Immature natural killer cell (primary cell): ENCODE data around the gene NEXMIF. TPM values are rescaled to one million over a fixed set of nuclear protein-coding genes. Genes with fewer than 3 reads are reported as not detected.
"Not testable (repeated sequence)": the region's sequence is repeated elsewhere in the genome, so short reads cannot be mapped to it uniquely, and the experiment has no call there.

ENCODE experiments used
- DNase-seq, 3 donors: peaks; one replicate each; pipeline ENCODE4 v3.0.0; 2022; ENCODE audit warnings: mixed read lengths in 1 of 3
- H3K27ac Mint-ChIP-seq, 6 donors: one replicate each; pipeline ENCODE4 v1.8.0; 2020; ENCODE audit warnings: mixed read lengths in 6 of 6, mild to moderate bottlenecking in 5 of 6, inconsistent platforms in 4 of 6, moderate library complexity in 3 of 6
- H3K27me3 Mint-ChIP-seq, 3 donors: one replicate each; pipeline ENCODE4 v1.8.0; 2020 to 2021; ENCODE audit warnings: low read depth in 3 of 3, mild to moderate bottlenecking in 3 of 3, mixed read lengths in 3 of 3, moderate library complexity in 3 of 3, inconsistent platforms in 1 of 3
- H3K36me3 Mint-ChIP-seq, 3 donors: one replicate each; pipeline ENCODE4 v1.8.0; 2020; ENCODE audit warnings: mixed read lengths in 3 of 3, inconsistent platforms in 2 of 3, mild to moderate bottlenecking in 2 of 3
- H3K4me1 Mint-ChIP-seq, 2 donors: one replicate each; pipeline ENCODE4 v1.8.0; 2020; ENCODE audit warnings: inconsistent platforms in 2 of 2, mild to moderate bottlenecking in 2 of 2, mixed read lengths in 2 of 2, moderate library complexity in 1 of 2
- H3K4me3 Mint-ChIP-seq, 5 donors: one replicate each; pipeline ENCODE4 v1.8.0; 2020; ENCODE audit warnings: mild to moderate bottlenecking in 5 of 5, mixed read lengths in 5 of 5, inconsistent platforms in 3 of 5, moderate library complexity in 3 of 5
- H3K9me3 Mint-ChIP-seq, 6 donors: one replicate each; pipeline ENCODE4 v1.8.0; 2020; ENCODE audit warnings: mild to moderate bottlenecking in 6 of 6, mixed read lengths in 6 of 6, inconsistent platforms in 4 of 6, moderate library complexity in 3 of 6
- polyA plus RNA-seq, 3 donors: library from polyadenylated mRNA; unstranded; fragments of 300-500 nt; fragmentation: Illumina TruSeq; gene quantifications; one replicate each; pipeline ENCODE4 v1.2.3, GENCODE V29; 2021

Gene NEXMIF
- polyA plus RNA-seq, 3 donors from 2014 or later: not detected

- not testable (repeated sequence) for H3K9me3 Mint-ChIP-seq, H3K36me3 Mint-ChIP-seq, H3K4me1 Mint-ChIP-seq, H3K4me3 Mint-ChIP-seq, DNase-seq, H3K27me3 Mint-ChIP-seq, H3K27ac Mint-ChIP-seq
Observed at GRCh38 chrX:74882383-74882782, 42.9 kb downstream of the NEXMIF start.

- DNase-seq: no peak
- peaks cover 0 to 6% (median 2%) of the 10 kb centered on the region in 3 donors for H3K27me3 Mint-ChIP-seq
- H3K36me3 Mint-ChIP-seq: peaks cover 0 to 4% (median 0%) of the 10 kb centered on the region in 3 donors
- H3K4me3 Mint-ChIP-seq: no peak overlapping the region
- no peaks in the 10 kb centered on the region for H3K4me1 Mint-ChIP-seq
- H3K9me3 Mint-ChIP-seq: peaks cover 7 to 11% (median 9%) of the 10 kb centered on the region in 6 donors
- no peak overlapping the region for H3K27ac Mint-ChIP-seq
Observed at GRCh38 chrX:74865725-74866124, 59.5 kb downstream of the NEXMIF start.

- Mint-ChIP-seq H3K27me3 (no peaks in the 10 kb centered on the region), H3K4me1 (no peaks in the 10 kb centered on the region), H3K27ac (no peak overlapping the region), H3K9me3 (peaks cover 4 to 49% (median 21%) of the 10 kb centered on the region in 6 donors), H3K4me3 (no peak overlapping the region), H3K36me3 (peaks cover 0 to 3% (median 3%) of the 10 kb centered on the region in 3 donors)
- no peak for DNase-seq
Observed at GRCh38 chrX:74853255-74853654, 72.0 kb downstream of the NEXMIF start.

- H3K4me1 Mint-ChIP-seq: no peaks in the 10 kb centered on the region
- peaks cover 0 to 6% (median 2%) of the 10 kb centered on the region in 3 donors for H3K27me3 Mint-ChIP-seq
- no peaks in the 10 kb centered on the region for H3K36me3 Mint-ChIP-seq
- no peak overlapping the region for H3K27ac Mint-ChIP-seq
- DNase-seq: no peak
- no peak overlapping the region for H3K4me3 Mint-ChIP-seq
- peaks cover 0 to 3% (median 0%) of the 10 kb centered on the region in 6 donors for H3K9me3 Mint-ChIP-seq
Observed at GRCh38 chrX:74835566-74835965, 89.7 kb downstream of the NEXMIF start.

- not testable (repeated sequence) for H3K27me3 Mint-ChIP-seq, H3K4me3 Mint-ChIP-seq, DNase-seq, H3K9me3 Mint-ChIP-seq, H3K27ac Mint-ChIP-seq, H3K4me1 Mint-ChIP-seq, H3K36me3 Mint-ChIP-seq
Observed at GRCh38 chrX:74819797-74820196, 105.5 kb downstream of the NEXMIF start.

GRCh38 chrX:74814681-74815080 lies 110.6 kb downstream of the NEXMIF start:
- H3K36me3 Mint-ChIP-seq: no peaks in the 10 kb centered on the region
- no peak overlapping the region for H3K4me3 Mint-ChIP-seq
- H3K9me3 Mint-ChIP-seq: peaks cover 0 to 3% (median 0%) of the 10 kb centered on the region in 6 donors
- H3K4me1 Mint-ChIP-seq: no peaks in the 10 kb centered on the region
- no peak overlapping the region for H3K27ac Mint-ChIP-seq
- peaks cover 0 to 2% (median 2%) of the 10 kb centered on the region in 3 donors for H3K27me3 Mint-ChIP-seq
- DNase-seq: no peak

GRCh38 chrX:74804574-74804973 lies 120.7 kb downstream of the NEXMIF start:
- peaks cover 0 to 6% (median 1%) of the 10 kb centered on the region in 3 donors for H3K27me3 Mint-ChIP-seq
- peaks cover 0 to 5% (median 0%) of the 10 kb centered on the region in 6 donors for H3K9me3 Mint-ChIP-seq
- DNase-seq: no peak
- no peaks in the 10 kb centered on the region for H3K36me3 Mint-ChIP-seq
- H3K4me1 Mint-ChIP-seq: no peaks in the 10 kb centered on the region
- H3K4me3 Mint-ChIP-seq: no peak overlapping the region
- no peak overlapping the region for H3K27ac Mint-ChIP-seq

GRCh38 chrX:74800062-74800461 lies 125.2 kb downstream of the NEXMIF start:
- Mint-ChIP-seq H3K9me3 (peaks cover 0 to 5% (median 0%) of the 10 kb centered on the region in 6 donors), H3K36me3 (no peaks in the 10 kb centered on the region), H3K4me1 (no peaks in the 10 kb centered on the region), H3K27me3 (peaks cover 0 to 3% (median 1%) of the 10 kb centered on the region in 3 donors), H3K27ac (no peak overlapping the region), H3K4me3 (no peak overlapping the region)
- DNase-seq: no peak

- Mint-ChIP-seq H3K36me3 (no peaks in the 10 kb centered on the region), H3K9me3 (peaks cover 0 to 5% (median under 1%) of the 10 kb centered on the region in 6 donors), H3K27me3 (peaks cover 0 to 1% (median under 1%) of the 10 kb centered on the region in 3 donors), H3K4me1 (no peaks in the 10 kb centered on the region), H3K27ac (no peak overlapping the region), H3K4me3 (no peak overlapping the region)
- no peak for DNase-seq
Observed at GRCh38 chrX:74797338-74797887, 127.8 kb downstream of the NEXMIF start.

GRCh38 chrX:74788545-74789086 lies 136.6 kb downstream of the NEXMIF start:
- Mint-ChIP-seq H3K9me3 (no peaks in the 10 kb centered on the region), H3K27ac (no peak overlapping the region), H3K27me3 (peaks cover 0 to 3% (median 2%) of the 10 kb centered on the region in 3 donors), H3K4me1 (no peaks in the 10 kb centered on the region), H3K4me3 (no peak overlapping the region), H3K36me3 (no peaks in the 10 kb centered on the region)
- no peak for DNase-seq

- no peak overlapping the region for H3K4me3 Mint-ChIP-seq
- H3K27me3 Mint-ChIP-seq: peaks cover 0 to 3% (median 2%) of the 10 kb centered on the region in 3 donors
- H3K36me3 Mint-ChIP-seq: no peaks in the 10 kb centered on the region
- H3K4me1 Mint-ChIP-seq: no peaks in the 10 kb centered on the region
- H3K27ac Mint-ChIP-seq: no peak overlapping the region
- H3K9me3 Mint-ChIP-seq: no peaks in the 10 kb centered on the region
- no peak for DNase-seq
Observed at GRCh38 chrX:74784629-74785028, 140.6 kb downstream of the NEXMIF start.

GRCh38 chrX:74781507-74782034 lies 143.7 kb downstream of the NEXMIF start:
- DNase-seq: no peak
- H3K27ac Mint-ChIP-seq: no peak overlapping the region
- peaks cover 0 to 9% (median 2%) of the 10 kb centered on the region in 3 donors for H3K27me3 Mint-ChIP-seq
- no peaks in the 10 kb centered on the region for H3K36me3 Mint-ChIP-seq
- H3K4me3 Mint-ChIP-seq: no peak overlapping the region
- no peaks in the 10 kb centered on the region for H3K9me3 Mint-ChIP-seq
- no peaks in the 10 kb centered on the region for H3K4me1 Mint-ChIP-seq

- H3K27me3 Mint-ChIP-seq: peaks cover 0 to 10% (median 2%) of the 10 kb centered on the region in 3 donors
- H3K27ac Mint-ChIP-seq: no peak overlapping the region
- DNase-seq: no peak
- no peaks in the 10 kb centered on the region for H3K4me1 Mint-ChIP-seq
- no peaks in the 10 kb centered on the region for H3K36me3 Mint-ChIP-seq
- H3K4me3 Mint-ChIP-seq: no peak overlapping the region
- H3K9me3 Mint-ChIP-seq: peaks cover 0 to 2% (median 0%) of the 10 kb centered on the region in 6 donors
Observed at GRCh38 chrX:74779175-74779574, 146.1 kb downstream of the NEXMIF start.

GRCh38 chrX:74774988-74775387 lies 150.3 kb downstream of the NEXMIF start:
- Mint-ChIP-seq H3K27me3 (peaks cover 0 to 10% (median 2%) of the 10 kb centered on the region in 3 donors), H3K4me1 (no peaks in the 10 kb centered on the region), H3K9me3 (peaks cover 0 to 2% (median 0%) of the 10 kb centered on the region in 6 donors), H3K4me3 (no peak overlapping the region), H3K27ac (no peak overlapping the region), H3K36me3 (no peaks in the 10 kb centered on the region)
- no peak for DNase-seq
